RWPE2 (cell line): ENCODE measurements around the gene STARD9.

Experiments
- ATAC-seq: fragments of 200-7000 bp; cut with Tn5 transposase; 3 replicates; pipeline ENCODE4 v1.9.1; 2021; ENCODE audit warnings: low read depth
- DNase-seq: peaks from one replicate; pipeline ENCODE4 v3.0.0-alpha.2; 2020; ENCODE audit warnings: low spot score
- H3K27ac ChIP-seq: fragments of 450-650 bp; 2 replicates; pipeline ENCODE4 v1.5.1; 2017; ENCODE audit warnings: mild to moderate bottlenecking; ENCODE audit not compliant: poor library complexity, severe bottlenecking
- H3K27me3 ChIP-seq: fragments of 250-450 bp; sonication (Bioruptor Pico); 2 replicates; pipeline ENCODE4 v1.5.1; 2021; ENCODE audit warnings: mild to moderate bottlenecking, moderate library complexity; ENCODE audit not compliant: insufficient read depth, poor library complexity, severe bottlenecking
- H3K36me3 ChIP-seq: fragments of 250-450 bp; sonication (Bioruptor Pico); 2 replicates; pipeline ENCODE4 v1.5.1; 2020; ENCODE audit warnings: low read depth, mild to moderate bottlenecking, moderate library complexity
- H3K4me1 ChIP-seq: fragments of 250-450 bp; sonication (Bioruptor Pico); 2 replicates; pipeline ENCODE4 v1.5.1; 2021; ENCODE audit warnings: mild to moderate bottlenecking, moderate library complexity; ENCODE audit not compliant: insufficient read depth, poor library complexity, severe bottlenecking
- H3K4me3 ChIP-seq: fragments of 250-450 bp; sonication (Bioruptor Pico); 2 replicates; pipeline ENCODE4 v1.5.1; 2021; ENCODE audit warnings: mild to moderate bottlenecking, moderate library complexity; ENCODE audit not compliant: severe bottlenecking
- H3K9me3 ChIP-seq: fragments of 250-450 bp; sonication (Bioruptor Pico); 2 replicates; pipeline ENCODE4 v1.5.1; 2021; ENCODE audit warnings: mild to moderate bottlenecking, moderate library complexity; ENCODE audit not compliant: severe bottlenecking
- TF ChIP-seq, protein P1 (sequence below): fragments of 450-650 bp; IDR thresholded peaks from one replicate; pipeline ENCODE4 v1.5.1; 2017; ENCODE audit warnings: mild to moderate bottlenecking, moderate library complexity; ENCODE audit not compliant: poor library complexity, severe bottlenecking

The STARD9 gene

DNA sequence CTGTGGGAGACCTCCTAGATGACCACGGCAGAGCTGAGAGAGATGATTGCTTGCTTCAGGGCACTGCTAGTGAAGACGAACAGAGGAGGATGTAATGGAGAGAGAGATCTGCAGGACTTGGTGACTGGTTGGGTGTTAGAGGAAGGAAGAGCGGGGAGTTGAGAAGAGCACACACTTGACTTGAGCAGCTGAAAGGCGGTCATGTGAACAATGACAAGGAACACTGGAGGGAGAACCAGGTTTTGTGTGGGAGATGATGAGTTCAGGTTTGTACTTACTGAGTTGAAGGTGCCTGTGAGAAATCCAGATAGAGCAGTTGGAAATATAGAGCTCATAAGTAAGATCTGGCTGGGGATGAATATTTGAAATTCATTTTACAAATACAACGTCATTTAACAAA lies 121.2 kb downstream of the STARD9 start:
- H3K9me3 ChIP-seq: no peaks in the 10 kb centered on the region
- TF ChIP-seq, protein P1, sequence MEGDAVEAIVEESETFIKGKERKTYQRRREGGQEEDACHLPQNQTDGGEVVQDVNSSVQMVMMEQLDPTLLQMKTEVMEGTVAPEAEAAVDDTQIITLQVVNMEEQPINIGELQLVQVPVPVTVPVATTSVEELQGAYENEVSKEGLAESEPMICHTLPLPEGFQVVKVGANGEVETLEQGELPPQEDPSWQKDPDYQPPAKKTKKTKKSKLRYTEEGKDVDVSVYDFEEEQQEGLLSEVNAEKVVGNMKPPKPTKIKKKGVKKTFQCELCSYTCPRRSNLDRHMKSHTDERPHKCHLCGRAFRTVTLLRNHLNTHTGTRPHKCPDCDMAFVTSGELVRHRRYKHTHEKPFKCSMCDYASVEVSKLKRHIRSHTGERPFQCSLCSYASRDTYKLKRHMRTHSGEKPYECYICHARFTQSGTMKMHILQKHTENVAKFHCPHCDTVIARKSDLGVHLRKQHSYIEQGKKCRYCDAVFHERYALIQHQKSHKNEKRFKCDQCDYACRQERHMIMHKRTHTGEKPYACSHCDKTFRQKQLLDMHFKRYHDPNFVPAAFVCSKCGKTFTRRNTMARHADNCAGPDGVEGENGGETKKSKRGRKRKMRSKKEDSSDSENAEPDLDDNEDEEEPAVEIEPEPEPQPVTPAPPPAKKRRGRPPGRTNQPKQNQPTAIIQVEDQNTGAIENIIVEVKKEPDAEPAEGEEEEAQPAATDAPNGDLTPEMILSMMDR: no peak
- no peaks in the 10 kb centered on the region; the same call in 1 of the 2 replicates for H3K36me3 ChIP-seq
- DNase-seq: no peak
- no peaks in the 10 kb centered on the region for H3K27me3 ChIP-seq
- H3K4me1 ChIP-seq: no peaks in the 10 kb centered on the region
- ATAC-seq: no peak
- no peak overlapping the region for H3K27ac ChIP-seq
- H3K4me3 ChIP-seq: no peak overlapping the region

DNA sequence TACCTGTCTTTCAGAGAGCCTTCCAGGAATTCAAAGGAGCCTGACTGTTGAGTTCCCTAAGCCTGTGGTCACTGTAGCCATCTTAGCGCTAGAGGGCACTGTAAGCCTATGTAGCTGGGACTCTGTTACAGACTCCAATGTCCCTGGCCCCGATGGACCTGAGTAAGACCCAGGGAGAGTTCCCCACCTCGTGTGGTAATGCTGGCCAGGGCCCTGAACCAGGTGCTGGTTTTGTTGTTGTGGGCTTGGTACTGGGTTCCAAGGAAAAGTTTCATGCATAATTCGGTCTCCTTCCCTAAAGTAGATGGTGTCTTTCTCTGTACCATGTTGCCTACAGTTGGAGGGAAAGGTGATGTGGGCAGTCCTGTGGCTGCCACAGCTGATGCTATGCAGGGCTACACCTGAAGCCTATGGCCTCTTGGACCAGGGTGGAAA lies 129.1 kb downstream of the STARD9 start:
- DNase-seq (no peak), ATAC-seq (peak; percentile 99)
- Histone ChIP-seq H3K4me3 (no peak overlapping the region), H3K9me3 (no peaks in the 10 kb centered on the region), H3K36me3 (no peaks in the 10 kb centered on the region), H3K27me3 (no peaks in the 10 kb centered on the region), H3K4me1 (no peaks in the 10 kb centered on the region), H3K27ac (no peak overlapping the region)
- TF ChIP-seq, protein P1: peak; percentile 99

DNA sequence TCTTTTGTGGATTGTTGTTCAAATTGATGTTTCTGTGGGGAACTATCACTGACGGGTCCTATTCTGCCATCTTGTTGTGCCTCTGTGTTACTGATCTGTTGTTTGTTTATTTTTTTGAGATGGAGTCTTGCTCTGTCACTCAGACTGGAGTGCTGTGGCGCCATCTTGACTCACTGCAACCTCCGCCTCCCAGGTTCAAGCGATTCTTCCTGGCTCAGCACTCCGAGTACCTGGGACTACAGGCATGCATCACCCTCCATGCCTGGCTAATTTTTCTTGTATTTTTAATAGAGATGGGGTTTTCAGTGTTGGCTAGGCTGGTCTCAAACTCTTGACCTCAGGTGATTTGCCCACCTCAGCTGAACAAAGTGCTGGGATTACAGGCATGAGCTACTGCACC lies 129.9 kb downstream of the STARD9 start:
- H3K27ac ChIP-seq: no peak overlapping the region
- DNase-seq (no peak), ATAC-seq (no peak)
- no peak overlapping the region for H3K4me3 ChIP-seq
- no peaks in the 10 kb centered on the region for H3K27me3 ChIP-seq
- TF ChIP-seq, protein P1: no peak
- no peaks in the 10 kb centered on the region for H3K4me1 ChIP-seq
- H3K9me3 ChIP-seq: no peaks in the 10 kb centered on the region
- no peaks in the 10 kb centered on the region for H3K36me3 ChIP-seq

DNA sequence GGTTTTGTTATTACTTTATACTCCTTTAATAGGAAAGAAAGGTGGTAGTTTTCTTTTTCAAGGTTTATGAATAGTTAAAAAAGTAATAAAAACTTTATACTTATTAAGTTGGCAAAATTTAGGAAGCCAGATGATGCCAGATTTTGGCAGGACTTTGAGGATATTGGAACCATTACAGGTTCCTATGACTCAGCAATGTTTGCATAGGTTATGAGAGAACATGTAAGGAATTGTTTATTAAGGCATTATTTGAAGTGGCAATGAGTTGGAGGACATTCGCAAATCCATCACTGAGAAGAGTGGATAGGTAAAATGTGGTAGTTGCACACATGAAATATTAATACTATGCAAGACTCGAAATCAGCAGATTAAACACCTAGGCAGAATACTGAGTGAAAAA lies 131.7 kb downstream of the STARD9 start:
- DNase-seq (no peak), ATAC-seq (peak; percentile 54)
- no peaks in the 10 kb centered on the region for H3K4me1 ChIP-seq
- no peaks in the 10 kb centered on the region for H3K36me3 ChIP-seq
- H3K27me3 ChIP-seq: no peaks in the 10 kb centered on the region
- H3K27ac ChIP-seq: no peak overlapping the region
- no peak overlapping the region for H3K4me3 ChIP-seq
- H3K9me3 ChIP-seq: no peaks in the 10 kb centered on the region
- TF ChIP-seq, protein P1: no peak

DNA sequence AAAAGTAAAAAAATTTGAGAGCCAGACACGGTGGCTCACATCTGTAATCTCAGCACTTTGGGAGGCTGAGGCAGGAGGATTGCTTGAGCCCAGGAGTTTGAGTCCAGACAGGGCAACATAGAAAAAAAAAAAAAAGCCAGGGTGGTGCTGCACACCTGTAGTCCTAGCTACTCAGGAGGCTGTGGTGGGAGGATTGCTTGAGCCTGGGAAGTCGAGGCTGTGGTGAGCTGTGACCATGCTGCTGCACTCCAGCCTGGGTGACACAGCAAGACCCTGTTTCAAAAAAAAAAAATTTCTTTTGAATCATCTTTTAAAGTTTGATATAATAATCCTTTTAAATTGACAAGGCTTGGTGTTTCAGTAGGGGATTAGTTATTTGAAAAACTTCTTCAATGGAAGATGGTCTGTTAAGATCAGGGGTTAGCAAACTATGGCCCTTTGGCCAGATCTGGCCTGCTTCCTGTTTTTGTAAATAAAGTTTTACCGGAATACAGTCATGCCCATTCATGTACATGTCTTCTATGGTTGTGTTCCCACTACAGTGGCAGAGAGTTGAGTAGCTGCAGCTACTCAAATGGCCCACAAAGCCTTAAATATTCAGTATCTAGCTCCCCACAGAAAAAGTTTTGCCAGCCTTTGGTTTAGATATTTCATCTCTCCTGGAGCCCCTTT lies 132.6 kb downstream of the STARD9 start:
- Histone ChIP-seq H3K27ac (no peak overlapping the region), H3K9me3 (no peaks in the 10 kb centered on the region), H3K27me3 (no peaks in the 10 kb centered on the region), H3K36me3 (no peaks in the 10 kb centered on the region), H3K4me1 (no peaks in the 10 kb centered on the region), H3K4me3 (no peak overlapping the region)
- ATAC-seq: no peak
- DNase-seq: no peak
- TF ChIP-seq, protein P1: no peak
